SW480 (cell line): ENCODE measurements around the gene SPEN.

Experiments
- DNase-seq: peaks from one replicate; pipeline ENCODE4 v3.0.0-alpha.2; 2016; ENCODE audit warnings: low spot score

SPEN gene

GRCh38 chr1:15948595-15949452 lies 101.3 kb downstream of the SPEN start:
- DNase-seq, result peak; percentile 62

GRCh38 chr1:15949453-15950245 lies 102.1 kb downstream of the SPEN start:
- peak; percentile 77 for DNase-seq

- no peak for DNase-seq
Measured at GRCh38 chr1:15950302-15950701, 102.8 kb downstream of the SPEN start.

- DNase-seq, result no peak
Measured at GRCh38 chr1:15950763-15951295, 103.3 kb downstream of the SPEN start.

GRCh38 chr1:15951341-15952153 lies 104.0 kb downstream of the SPEN start:
- DNase-seq, result no peak

- DNase-seq, result peak; percentile 51
Measured at GRCh38 chr1:15952317-15953258, 105.1 kb downstream of the SPEN start.

GRCh38 chr1:15953294-15953771 lies 105.8 kb downstream of the SPEN start:
- no peak for DNase-seq

- DNase-seq, result no peak
Measured at GRCh38 chr1:15953791-15954241, 106.3 kb downstream of the SPEN start.

GRCh38 chr1:15954316-15954715 lies 106.8 kb downstream of the SPEN start:
- no peak for DNase-seq

- DNase-seq, result no peak
Measured at GRCh38 chr1:15955552-15955951, 108.0 kb downstream of the SPEN start.

- DNase-seq, result peak; percentile 40
Measured at GRCh38 chr1:15956150-15956549, 108.6 kb downstream of the SPEN start.

- DNase-seq, result no peak
Measured at GRCh38 chr1:15957221-15958095, 110.0 kb downstream of the SPEN start.

- no peak for DNase-seq
Measured at GRCh38 chr1:15958111-15958510, 110.6 kb downstream of the SPEN start.

GRCh38 chr1:15958793-15959192 lies 111.3 kb downstream of the SPEN start:
- no peak for DNase-seq

- no peak for DNase-seq
Measured at GRCh38 chr1:15959424-15959823, 111.9 kb downstream of the SPEN start.

GRCh38 chr1:15959827-15960446 lies 112.4 kb downstream of the SPEN start:
- DNase-seq, result no peak

- DNase-seq, result no peak
Measured at GRCh38 chr1:15960808-15961207, 113.3 kb downstream of the SPEN start.

- DNase-seq, result no peak
Measured at GRCh38 chr1:15961492-15961891, 114.0 kb downstream of the SPEN start.

- no peak for DNase-seq
Measured at GRCh38 chr1:15962176-15962575, 114.7 kb downstream of the SPEN start.
